Breast epithelium (tissue), 3 donors: ENCODE results near the gene PRKCD.

ENCODE experiments used
- CTCF ChIP-seq, 3 donors: fragments of 450-650 bp; IDR thresholded peaks; one replicate each; pipeline ENCODE4 v1.5.1; 2016 to 2017; ENCODE audit warnings: antibody characterized with exemption in 3 of 3, mild to moderate bottlenecking in 3 of 3, moderate library complexity in 3 of 3
- POLR2AphosphoS5 ChIP-seq, 3 donors: sonication (generic); formaldehyde crosslinking; IDR thresholded peaks; one replicate each; pipeline ENCODE4 v1.6.1; 2017; ENCODE audit warnings: antibody characterized with exemption in 3 of 3

- TF ChIP-seq CTCF (IDR thresholded peaks at IDR 0.05) (no peak), POLR2AphosphoS5 (IDR thresholded peaks at IDR 0.05) (no peak)
Observed at GRCh38 chr3:53202331-53203015, 41.5 kb downstream of the PRKCD start.
